ENCODE data around the gene ZNF23.

- TF ChIP-seq CTCF (IDR thresholded peaks at IDR 0.05) (no peak), POLR2AphosphoS5 (IDR thresholded peaks at IDR 0.05) (no peak), POLR2A (IDR thresholded peaks at IDR 0.05) (no peak)
These were observed 11.8 kb upstream of the ZNF23 start for GRCh38 chr16:71473891-71474290.

All from prostate gland (tissue), 2 donors.